Heart left ventricle (tissue), 16 donors: ENCODE results near the gene HLF. TPM values are rescaled to one million over a fixed set of nuclear protein-coding genes. Genes with fewer than 3 reads are reported as not detected.
A peak's percentile ranks its signal among the peaks of the same experiment; 100 is the strongest.

Experiments
- ATAC-seq, 4 donors: fragments of 200-7000 bp; cut with Tn5 transposase; one replicate each; pipeline ENCODE4 v1.9.1; 2020 to 2022; ENCODE audit warnings: moderate library complexity in 4 of 4, mild to moderate bottlenecking in 3 of 4, moderate number of reproducible peaks in 1 of 4
- DNase-seq, 5 donors: peaks; one replicate each; pipeline ENCODE4 v3.0.0-alpha.2; 2020
- H3K27ac ChIP-seq, 12 donors: fragments of 200-600 bp; sonication (generic) in 4 of 12; one replicate each; pipeline versions ENCODE4 v1.5.0 to v1.8.0; 2016 to 2022; ENCODE audit warnings: mild to moderate bottlenecking in 2 of 12
- H3K27me3 ChIP-seq, 9 donors: fragments of 200-600 bp; sonication (generic) in 2 of 9; one replicate each; pipeline versions ENCODE4 v1.5.1 to v1.8.0; 2016 to 2022; ENCODE audit warnings: mild to moderate bottlenecking in 3 of 9
- H3K36me3 ChIP-seq, 9 donors: fragments of 200-600 bp; sonication (generic) in 2 of 9; one replicate each; pipeline versions ENCODE4 v1.5.0 to v1.8.0; 2018 to 2022; ENCODE audit warnings: mild to moderate bottlenecking in 2 of 9
- H3K4me1 ChIP-seq, 12 donors: fragments of 200-600 bp; sonication (generic) in 4 of 12; one replicate each; pipeline versions ENCODE4 v1.5.0 to v1.8.0; 2016 to 2022; ENCODE audit warnings: mild to moderate bottlenecking in 3 of 12
- H3K4me3 ChIP-seq, 12 donors: fragments of 200-600 bp; sonication (generic) in 4 of 12; one replicate each; pipeline versions ENCODE4 v1.5.0 to v1.8.0; 2017 to 2022; ENCODE audit warnings: mild to moderate bottlenecking in 9 of 12, moderate library complexity in 4 of 12
- H3K9me3 ChIP-seq, 12 donors: fragments of 200-600 bp; sonication (generic) in 4 of 12; one replicate each; pipeline versions ENCODE4 v1.5.0 to v1.8.0; 2016 to 2022; ENCODE audit warnings: mild to moderate bottlenecking in 1 of 12
- POLR2A ChIP-seq, 2 donors: fragments of 450-650 bp; IDR thresholded peaks; one replicate each; pipeline ENCODE4 v1.6.1; 2017; ENCODE audit warnings: antibody characterized with exemption in 2 of 2, mild to moderate bottlenecking in 2 of 2, moderate library complexity in 2 of 2
- WGBS, 4 donors: extraction: QIAGEN DNeasy Blood & Tissue Kit in 2 of 4; methylation state at CpG; one replicate each; pipeline versions ENCODE4 v1.1.5 to v1.1.7; 2013 to 2018; 5-methylcytosine and 5-hydroxymethylcytosine counted together
- intact Hi-C, 10 donors: fragments of 100-400 bp; cut with DNase I; formaldehyde crosslinking; loops; one replicate each; pipeline versions ENCODE4 v1.11.1 to v1.14.2; 2022
- polyA plus RNA-seq, 2 donors: library from polyadenylated mRNA; stranded (reverse); fragments of 200-250 nt; gene quantifications; one replicate each; pipeline ENCODE4 v1.2.3, GENCODE V29; 2013
- total RNA-seq, 9 donors: library from RNA; depleted of rRNA in 2 of 9; stranded (reverse); fragments of >200 nt in 2 of 9; fragmentation: NEBNext Ultra II Directional in 3 of 9; extraction: Animal tissue kit (Norgen Biotek cat#: 25700) in 3 of 9; gene quantifications; one replicate each; pipeline versions ENCODE4 v1.1.0 to v1.2.4, GENCODE V29; 2016 to 2023
- TF ChIP-seq, protein P1 (sequence below), 12 donors: fragments of 200-600 bp; sonication (generic) in 4 of 12; IDR thresholded peaks; one replicate each; pipeline versions ENCODE4 v1.5.0 to v1.8.0; 2018 to 2022; ENCODE audit warnings: antibody characterized with exemption in 12 of 12, mild to moderate bottlenecking in 5 of 12
- donor health status: ischemic (EF 13 %, LVEDD 7.1; RV severe dilation, severe dysfunction).
- donor health status: healthy with polysubstance abuse.
- donor health status: DM: no; HTN: yes; CAD: no.
- donor health status: DM: no; HTN: no; CAD: no.
- donor health status: ischemic (EF 25% LVEDD 6.9; RV normal size, moderate dysfunction).
- donor health status: ischemic (EF 25% LVEDD 5.7; RV mildly dilated, moderate dysfunction).
- donor health status: healthy.
- donor health status: DM: yes; HTN: yes; CAD: no.
- donor health status: ischemic (EF 35%, LVEDD 5.7; RV mildly dilated, moderate dysfunction).
- donor health status: nonischemic (EF 11% LVEDD 7.7; RV severe dilation, severe dysfunction).
- donor health status: DM: yes; HTN: yes; CAD: no.
- donor health status: PGD.
- donor health status: ischemic (EF 29% LVEDD 5.4; RV normal size, mild dysfunction).
- donor health status: nonischemic (EF 23%, LVEDD 6.1; RV moderate dilation, normal function).

The HLF gene
- total and polyA plus RNA-seq, 11 donors = 5.3 to 46.3 (median 23.8) TPM

DNA sequence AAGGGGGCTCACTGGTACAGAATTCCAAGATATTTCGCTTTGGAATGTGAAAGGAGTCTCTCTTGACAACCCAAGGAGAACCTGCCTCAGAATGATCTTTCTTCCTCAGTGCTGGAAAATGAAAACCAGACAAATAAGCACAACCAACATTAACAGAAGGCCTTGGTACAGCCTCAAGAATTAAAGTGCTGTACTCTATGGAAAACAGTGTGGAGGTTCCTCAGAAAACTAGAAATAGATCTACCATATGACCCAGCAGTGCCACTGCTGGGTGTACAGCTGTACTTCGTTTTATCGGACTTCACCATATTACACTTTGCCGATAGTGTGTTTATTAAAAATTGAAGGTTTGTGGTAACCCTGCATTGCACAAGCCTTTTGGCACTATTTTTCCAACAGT lies 25.2 kb downstream of the HLF start:
- TF ChIP-seq POLR2A (IDR thresholded peaks at IDR 0.05) = no peak
- TF ChIP-seq, protein P1, sequence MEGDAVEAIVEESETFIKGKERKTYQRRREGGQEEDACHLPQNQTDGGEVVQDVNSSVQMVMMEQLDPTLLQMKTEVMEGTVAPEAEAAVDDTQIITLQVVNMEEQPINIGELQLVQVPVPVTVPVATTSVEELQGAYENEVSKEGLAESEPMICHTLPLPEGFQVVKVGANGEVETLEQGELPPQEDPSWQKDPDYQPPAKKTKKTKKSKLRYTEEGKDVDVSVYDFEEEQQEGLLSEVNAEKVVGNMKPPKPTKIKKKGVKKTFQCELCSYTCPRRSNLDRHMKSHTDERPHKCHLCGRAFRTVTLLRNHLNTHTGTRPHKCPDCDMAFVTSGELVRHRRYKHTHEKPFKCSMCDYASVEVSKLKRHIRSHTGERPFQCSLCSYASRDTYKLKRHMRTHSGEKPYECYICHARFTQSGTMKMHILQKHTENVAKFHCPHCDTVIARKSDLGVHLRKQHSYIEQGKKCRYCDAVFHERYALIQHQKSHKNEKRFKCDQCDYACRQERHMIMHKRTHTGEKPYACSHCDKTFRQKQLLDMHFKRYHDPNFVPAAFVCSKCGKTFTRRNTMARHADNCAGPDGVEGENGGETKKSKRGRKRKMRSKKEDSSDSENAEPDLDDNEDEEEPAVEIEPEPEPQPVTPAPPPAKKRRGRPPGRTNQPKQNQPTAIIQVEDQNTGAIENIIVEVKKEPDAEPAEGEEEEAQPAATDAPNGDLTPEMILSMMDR (IDR thresholded peaks at IDR 0.05) = no peak
- WGBS, 4 donors = 78 to 87% (median 82%) methylated on average over 4 of the region's 4 CpGs
- DNase-seq = no peak
- H3K27me3 ChIP-seq = no peaks in the 10 kb centered on the region
- peak overlapping the region in 8 of 12 donors; percentile 35 to 98 (median 71) for H3K27ac ChIP-seq
- peaks cover 0 to 9% (median 0%) of the 10 kb centered on the region in 12 donors for H3K9me3 ChIP-seq
- H3K36me3 ChIP-seq = peaks cover 0 to 20% (median 0%) of the 10 kb centered on the region in 9 donors
- no peak overlapping the region for H3K4me3 ChIP-seq
- intact Hi-C loops = loop anchor here in 4 of 10 donors (10.0 kb wide), 3 partner anchors 125 to 295 kb away; partner anchors contain the start of gene MMD (in 1 of the 4)
- ATAC-seq = no peak
- H3K4me1 ChIP-seq = peaks cover 0 to 59% (median 29%) of the 10 kb centered on the region in 12 donors

GRCh38 chr17:55290492-55291113 lies 25.8 kb downstream of the HLF start:
- DNase-seq (no peak), ATAC-seq (no peak)
- 73 to 84% (median 79%) methylated on average over 5 of the region's 5 CpGs for WGBS, 4 donors
- intact Hi-C loops = loop anchor here in 1 of 10 donors (10.0 kb wide), 1 partner anchor 296 kb away; no protein-coding TSS in a partner anchor
- Histone ChIP-seq H3K4me1 (peaks cover 0 to 59% (median 28%) of the 10 kb centered on the region in 12 donors), H3K4me3 (no peak overlapping the region), H3K9me3 (peaks cover 0 to 9% (median 0%) of the 10 kb centered on the region in 12 donors), H3K36me3 (peaks cover 0 to 20% (median 0%) of the 10 kb centered on the region in 9 donors), H3K27me3 (no peaks in the 10 kb centered on the region), H3K27ac (peak overlapping the region in 7 of 12 donors; percentile 35 to 98 (median 44))
- no peak for TF ChIP-seq POLR2A (IDR thresholded peaks at IDR 0.05)
- TF ChIP-seq, protein P1 (IDR thresholded peaks at IDR 0.05) = no peak

- 83 to 96% (median 88%) methylated on average over 1 of the region's 1 CpG for WGBS, 4 donors
- Histone ChIP-seq H3K9me3 (peaks cover 0 to 9% (median 0%) of the 10 kb centered on the region in 12 donors), H3K4me1 (peaks cover 0 to 57% (median 24%) of the 10 kb centered on the region in 12 donors), H3K4me3 (no peak overlapping the region), H3K36me3 (peaks cover 0 to 20% (median 0%) of the 10 kb centered on the region in 9 donors), H3K27ac (peak overlapping the region in 3 of 12 donors; percentile 35 to 90 (median 44)), H3K27me3 (no peaks in the 10 kb centered on the region)
- TF ChIP-seq, protein P1 (IDR thresholded peaks at IDR 0.05) = no peak
- no peak for TF ChIP-seq POLR2A (IDR thresholded peaks at IDR 0.05)
- no peak for DNase-seq
- ATAC-seq = no peak
- intact Hi-C loops = loop anchor here in 1 of 10 donors (10.0 kb wide), 1 partner anchor 296 kb away; no protein-coding TSS in a partner anchor
These were observed 26.4 kb downstream of the HLF start for GRCh38 chr17:55291114-55291507.

GRCh38 chr17:55292094-55292493 lies 27.3 kb downstream of the HLF start:
- 77 to 88% (median 83%) methylated on average over 5 of the region's 5 CpGs for WGBS, 4 donors
- Histone ChIP-seq H3K9me3 (peaks cover 0 to 9% (median 0%) of the 10 kb centered on the region in 12 donors), H3K4me3 (no peak overlapping the region), H3K4me1 (peaks cover 0 to 48% (median 15%) of the 10 kb centered on the region in 12 donors), H3K27me3 (no peaks in the 10 kb centered on the region), H3K36me3 (peaks cover 0 to 20% (median 0%) of the 10 kb centered on the region in 9 donors), H3K27ac (no peak overlapping the region)
- TF ChIP-seq POLR2A (IDR thresholded peaks at IDR 0.05) = no peak
- TF ChIP-seq, protein P1 (IDR thresholded peaks at IDR 0.05) = no peak
- ATAC-seq = no peak
- intact Hi-C loops = loop anchor here in 1 of 10 donors (10.0 kb wide), 1 partner anchor 297 kb away; no protein-coding TSS in a partner anchor
- DNase-seq = no peak
